ENCODE results near the gene HECW1. TPM values are rescaled to one million over a fixed set of nuclear protein-coding genes. Genes with fewer than 3 reads are reported as not detected.
"Not testable (repeated sequence)": the region's sequence is repeated elsewhere in the genome, so short reads cannot be mapped to it uniquely, and the experiment has no call there.

Gene HECW1
- total RNA-seq, 3 donors from 2014 or later = 0.48 to 1.9 (median 0.66) TPM

GRCh38 chr7:43199371-43200160 lies 87.1 kb downstream of the HECW1 start:
- TF ChIP-seq POLR2A (IDR thresholded peaks at IDR 0.05) (no peak), POLR2AphosphoS5 (IDR thresholded peaks at IDR 0.05) (no peak), CTCF (IDR thresholded peaks at IDR 0.05) (no peak)
- no peak for DNase-seq (ENCODE audit: low spot score in 2 of 2)
- H3K27ac ChIP-seq = no peak overlapping the region
- H3K9me3 ChIP-seq = no peaks in the 10 kb centered on the region
- intact Hi-C loops (cut with DNase I; ENCODE audit: low total_unique reads) = no loop called here
- no peaks in the 10 kb centered on the region for H3K4me1 ChIP-seq
- H3K36me3 ChIP-seq = no peaks in the 10 kb centered on the region
- H3K4me3 ChIP-seq = no peak overlapping the region
- no peaks in the 10 kb centered on the region for H3K27me3 ChIP-seq

- DNase-seq (ENCODE audit: low spot score in 2 of 2) = no peak
- Histone ChIP-seq H3K27ac (no peak overlapping the region), H3K4me1 (no peaks in the 10 kb centered on the region), H3K9me3 (no peaks in the 10 kb centered on the region), H3K4me3 (no peak overlapping the region), H3K36me3 (no peaks in the 10 kb centered on the region), H3K27me3 (no peaks in the 10 kb centered on the region)
- TF ChIP-seq CTCF (IDR thresholded peaks at IDR 0.05) (no peak), POLR2AphosphoS5 (IDR thresholded peaks at IDR 0.05) (no peak), POLR2A (IDR thresholded peaks at IDR 0.05) (no peak)
- intact Hi-C loops (cut with DNase I; ENCODE audit: low total_unique reads) = no loop called here
Measured at GRCh38 chr7:43201912-43202311, 89.5 kb downstream of the HECW1 start.

- H3K27ac ChIP-seq = no peak overlapping the region
- H3K4me3 ChIP-seq = no peak overlapping the region
- H3K27me3 ChIP-seq = no peaks in the 10 kb centered on the region
- H3K9me3 ChIP-seq = no peaks in the 10 kb centered on the region
- intact Hi-C loops (cut with DNase I; ENCODE audit: low total_unique reads) = no loop called here
- DNase-seq (ENCODE audit: low spot score in 2 of 2) = no peak
- no peak for TF ChIP-seq CTCF (IDR thresholded peaks at IDR 0.05)
- no peak for TF ChIP-seq POLR2AphosphoS5 (IDR thresholded peaks at IDR 0.05)
- TF ChIP-seq POLR2A (IDR thresholded peaks at IDR 0.05) = no peak
- no peaks in the 10 kb centered on the region for H3K36me3 ChIP-seq
- H3K4me1 ChIP-seq = no peaks in the 10 kb centered on the region
Measured at GRCh38 chr7:43204081-43204480, 91.6 kb downstream of the HECW1 start.

DNA sequence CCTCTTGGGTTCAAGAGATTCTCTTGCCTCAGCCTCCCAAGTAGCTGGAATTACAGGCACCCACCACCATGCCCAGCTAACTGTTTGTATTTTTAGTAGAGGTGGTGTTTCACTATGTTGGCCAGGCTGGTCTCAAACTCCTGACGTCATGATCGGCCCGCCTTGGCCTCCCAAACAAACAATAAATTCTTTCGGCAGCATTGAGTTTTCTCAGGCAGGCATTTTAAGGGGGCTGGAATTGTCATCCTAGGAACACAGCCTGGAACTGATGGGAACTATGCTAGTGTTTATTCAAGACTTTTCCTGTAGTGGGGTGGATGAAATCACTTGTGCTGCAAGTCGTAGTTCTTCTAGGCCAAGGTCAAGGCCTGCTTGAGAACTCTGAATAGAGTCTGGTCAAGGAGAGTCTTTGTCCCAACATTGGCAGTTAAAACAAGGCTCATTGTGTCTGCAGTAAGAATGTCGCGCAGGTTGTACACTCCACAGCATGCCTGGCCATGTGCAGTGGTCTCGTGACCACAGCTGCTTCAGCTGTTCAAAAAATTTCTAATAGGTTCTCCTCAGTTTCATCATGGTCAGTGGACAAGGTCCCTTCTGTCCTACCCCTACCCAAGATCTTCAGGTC lies 92.8 kb downstream of the HECW1 start:
- Histone ChIP-seq H3K4me3 (no peak overlapping the region), H3K36me3 (no peaks in the 10 kb centered on the region), H3K27me3 (no peaks in the 10 kb centered on the region), H3K9me3 (no peaks in the 10 kb centered on the region), H3K27ac (no peak overlapping the region), H3K4me1 (no peaks in the 10 kb centered on the region)
- no peak for DNase-seq (ENCODE audit: low spot score in 2 of 2)
- intact Hi-C loops (cut with DNase I; ENCODE audit: low total_unique reads) = no loop called here
- TF ChIP-seq POLR2AphosphoS5 (IDR thresholded peaks at IDR 0.05) = no peak
- no peak for TF ChIP-seq POLR2A (IDR thresholded peaks at IDR 0.05)
- TF ChIP-seq CTCF (IDR thresholded peaks at IDR 0.05) = no peak

DNA sequence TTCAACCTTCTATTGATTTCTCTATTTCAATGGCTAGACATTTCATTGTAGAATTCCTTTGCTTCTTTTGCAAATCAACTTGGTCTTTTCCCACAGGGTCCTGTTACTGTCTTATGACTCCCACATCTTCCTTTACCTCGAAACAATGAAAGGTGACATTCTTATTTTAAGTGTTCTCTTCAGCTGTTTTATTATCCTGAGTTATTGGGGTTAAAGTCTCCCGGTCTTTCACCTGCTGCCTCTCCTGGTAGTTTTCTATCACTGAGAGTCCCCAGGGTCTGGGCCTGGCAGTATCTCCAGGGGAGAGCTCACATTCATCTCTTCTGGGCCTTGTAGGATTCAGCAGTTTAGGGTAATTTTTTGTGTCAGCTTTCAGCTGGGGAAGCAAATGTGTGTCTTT lies 95.8 kb downstream of the HECW1 start:
- H3K9me3 ChIP-seq = no peaks in the 10 kb centered on the region
- H3K36me3 ChIP-seq = no peaks in the 10 kb centered on the region
- H3K27me3 ChIP-seq = no peaks in the 10 kb centered on the region
- TF ChIP-seq CTCF (IDR thresholded peaks at IDR 0.05) (no peak), POLR2A (IDR thresholded peaks at IDR 0.05) (no peak), POLR2AphosphoS5 (IDR thresholded peaks at IDR 0.05) (no peak)
- no peaks in the 10 kb centered on the region for H3K4me1 ChIP-seq
- intact Hi-C loops (cut with DNase I; ENCODE audit: low total_unique reads) = no loop called here
- no peak for DNase-seq (ENCODE audit: low spot score in 2 of 2)
- H3K4me3 ChIP-seq = no peak overlapping the region
- no peak overlapping the region for H3K27ac ChIP-seq

GRCh38 chr7:43210539-43210938 lies 98.1 kb downstream of the HECW1 start:
- H3K27me3 ChIP-seq; H3K4me1 ChIP-seq; intact Hi-C loops (cut with DNase I; ENCODE audit: low total_unique reads); DNase-seq (ENCODE audit: low spot score in 2 of 2); H3K4me3 ChIP-seq; H3K9me3 ChIP-seq; H3K36me3 ChIP-seq; H3K27ac ChIP-seq: not testable (repeated sequence)

Data from breast epithelium (tissue), 4 donors.